CD14-positive monocyte (primary cell): ENCODE results near the gene ANKRD65. TPM values are rescaled to one million over a fixed set of nuclear protein-coding genes. Genes with fewer than 3 reads are reported as not detected.

Experiments used
- DNase-seq, 3 donors: peaks; one replicate each; pipeline ENCODE4 v3.0.0-alpha.2; 2011 to 2022
- H2AFZ ChIP-seq: 2 replicates; pipeline ENCODE4 v1.6.0; 2012; ENCODE audit warnings: mild to moderate bottlenecking, low read depth, low read length, inconsistent platforms; ENCODE audit not compliant: insufficient read depth, poor library complexity, severe bottlenecking
- H3K27ac ChIP-seq, 2 donors: 1 replicate in 1 of 2; 2 replicates in 1 of 2; pipeline ENCODE4 v1.5.1; 2012 to 2013; ENCODE audit warnings: low read length in 2 of 2, control low read depth in 1 of 2, inconsistent platforms in 1 of 2, low read depth in 1 of 2, mild to moderate bottlenecking in 1 of 2
- H3K27me3 ChIP-seq, 2 donors: one replicate each; pipeline versions ENCODE4 v1.6.0 to v1.6.1; 2011 to 2013; ENCODE audit warnings: low read length in 2 of 2; ENCODE audit not compliant: control insufficient read depth in 2 of 2, insufficient read depth in 2 of 2
- H3K36me3 ChIP-seq, 2 donors: replicated peaks in 1 of 2; 1 replicate in 1 of 2; 2 replicates in 1 of 2; pipeline versions ENCODE4 v1.5.1 to v1.6.1; 2012 to 2013; ENCODE audit warnings: low read length in 2 of 2, control low read depth in 1 of 2, inconsistent platforms in 1 of 2, mild to moderate bottlenecking in 1 of 2; ENCODE audit not compliant: insufficient read depth in 2 of 2, control insufficient read depth in 1 of 2
- H3K4me1 ChIP-seq, 2 donors: 1 replicate in 1 of 2; 2 replicates in 1 of 2; pipeline versions ENCODE4 v1.5.1 to v1.6.1; 2012 to 2013; ENCODE audit warnings: low read length in 2 of 2, control low read depth in 1 of 2, inconsistent platforms in 1 of 2, mild to moderate bottlenecking in 1 of 2, moderate library complexity in 1 of 2; ENCODE audit not compliant: insufficient read depth in 2 of 2, control insufficient read depth in 1 of 2
- H3K4me2 ChIP-seq: replicated peaks from 2 replicates; pipeline ENCODE3; 2012; ENCODE audit warnings: low read length, moderate library complexity, mild to moderate bottlenecking; ENCODE audit not compliant: poor library complexity, severe bottlenecking; ENCODE audit errors: extremely low read depth
- H3K4me3 ChIP-seq, 3 experiments: fragments of 200-600 bp in 1 of 3; sonication (generic) in 1 of 3; replicated peaks in 1 of 3; 1 replicate in 2 of 3; 2 replicates in 1 of 3; pipeline ENCODE4 v1.5.1; 2011 to 2013; ENCODE audit warnings: low read length in 3 of 3, mild to moderate bottlenecking in 3 of 3, control low read depth in 2 of 3, low read depth in 2 of 3, inconsistent platforms in 1 of 3, moderate library complexity in 1 of 3
- H3K79me2 ChIP-seq: 2 replicates; pipeline ENCODE4 v1.6.0; 2012; ENCODE audit warnings: mild to moderate bottlenecking, control low read depth, inconsistent platforms, low read length, moderate library complexity; ENCODE audit not compliant: insufficient read depth
- H3K9ac ChIP-seq: 2 replicates; pipeline ENCODE4 v1.6.0; 2017; ENCODE audit warnings: low read length, mild to moderate bottlenecking; ENCODE audit not compliant: insufficient read depth, poor library complexity, severe bottlenecking
- H3K9me3 ChIP-seq, 2 donors: replicated peaks in 1 of 2; 1 replicate in 1 of 2; 2 replicates in 1 of 2; pipeline versions ENCODE4 v1.5.1 to v1.6.1; 2012 to 2013; ENCODE audit warnings: low read length in 2 of 2, control low read depth in 1 of 2; ENCODE audit not compliant: control insufficient read depth in 1 of 2, insufficient read depth in 1 of 2
- H4K20me1 ChIP-seq: 2 replicates; pipeline ENCODE4 v1.6.0; 2012; ENCODE audit warnings: mild to moderate bottlenecking, low read length, control low read depth, moderate library complexity; ENCODE audit not compliant: insufficient read depth
- H3K27ac Mint-ChIP-seq, 7 donors: one replicate each; pipeline ENCODE4 v1.8.0; 2020; ENCODE audit warnings: mild to moderate bottlenecking in 7 of 7, mixed read lengths in 7 of 7, moderate library complexity in 6 of 7, inconsistent platforms in 2 of 7
- H3K27me3 Mint-ChIP-seq, 3 donors: one replicate each; pipeline ENCODE4 v1.8.0; 2021 to 2022; ENCODE audit warnings: low read depth in 3 of 3, mild to moderate bottlenecking in 3 of 3, mixed read lengths in 3 of 3, moderate library complexity in 3 of 3, inconsistent platforms in 1 of 3
- H3K36me3 Mint-ChIP-seq, 2 donors: one replicate each; pipeline ENCODE4 v1.8.0; 2020; ENCODE audit warnings: mixed read lengths in 2 of 2, inconsistent platforms in 1 of 2, mild to moderate bottlenecking in 1 of 2
- H3K4me1 Mint-ChIP-seq: one replicate; pipeline ENCODE4 v1.8.0; 2020; ENCODE audit warnings: mild to moderate bottlenecking, mixed read lengths
- H3K4me3 Mint-ChIP-seq, 2 donors: one replicate each; pipeline ENCODE4 v1.8.0; 2020; ENCODE audit warnings: mild to moderate bottlenecking in 2 of 2, mixed read lengths in 2 of 2, moderate library complexity in 1 of 2
- H3K9me3 Mint-ChIP-seq, 7 donors: one replicate each; pipeline ENCODE4 v1.8.0; 2020 to 2022; ENCODE audit warnings: mixed read lengths in 7 of 7, mild to moderate bottlenecking in 6 of 7, moderate library complexity in 6 of 7, inconsistent platforms in 2 of 7
- CTCF ChIP-seq: fragments of 200-600 bp; IDR thresholded peaks from one replicate; pipeline ENCODE4 v1.8.0; 2022; ENCODE audit warnings: antibody characterized with exemption, mild to moderate bottlenecking
- WGBS: methylation state at CpG from one replicate; pipeline ENCODE4 v1.1.5; 2013; ENCODE audit warnings: missing lambda C conversion rate; ENCODE audit not compliant: insufficient coverage; 5-methylcytosine and 5-hydroxymethylcytosine counted together
- intact Hi-C, 2 donors: fragments of 100-400 bp; cut with micrococcal nuclease; formaldehyde crosslinking; loops; one replicate each; pipeline versions ENCODE4 v1.15.0 to v1.15.1; 2023
- polyA plus RNA-seq, 3 donors: library from polyadenylated mRNA; depleted of rRNA in 1 of 3; unstranded in 2 of 3; stranded (reverse) in 1 of 3; fragments of 300-500 nt in 2 of 3; fragments of >200 nt in 1 of 3; fragmentation: Illumina TruSeq in 2 of 3; gene quantifications; 1 replicate in 2 of 3; 2 replicates in 1 of 3; pipeline ENCODE4 v1.2.3, GENCODE V29; 2012 to 2021

ANKRD65 gene
- polyA plus RNA-seq, 3 donors: 0.04 TPM; not detected in 2

- no peak overlapping the region for H3K4me3 Mint-ChIP-seq
- peaks cover 42 to 67% of the 10 kb centered on the region in 2 donors for H3K36me3 Mint-ChIP-seq
- Histone ChIP-seq H3K4me3 (no peak overlapping the region), H4K20me1 (peaks cover 40% of the 10 kb centered on the region), H3K4me1 (peaks cover 32 to 39% of the 10 kb centered on the region in 2 donors), H3K79me2 (peaks cover 79% of the 10 kb centered on the region), H3K36me3 (peaks cover 48 to 59% of the 10 kb centered on the region in 2 donors), H3K9me3 (no peaks in the 10 kb centered on the region), H3K27ac (peak overlapping the region in 1 of 2 donors; percentile 6), H2AFZ (no peak overlapping the region), H3K9ac (no peak overlapping the region), H3K4me2 (no peak overlapping the region), H3K27me3 (no peaks in the 10 kb centered on the region)
- WGBS: 90% methylated on average over 18 of the region's 20 CpGs
- intact Hi-C loops: no loop called here
- no peaks in the 10 kb centered on the region for H3K27me3 Mint-ChIP-seq
- peak overlapping the region in 6 of 7 donors; percentile 16 to 73 (median 57) for H3K27ac Mint-ChIP-seq
- peak; percentile 47 for TF ChIP-seq CTCF
- peaks cover 36% of the 10 kb centered on the region for H3K4me1 Mint-ChIP-seq
- no peaks in the 10 kb centered on the region for H3K9me3 Mint-ChIP-seq
- peak in 1 of 3 donors; percentile 17 for DNase-seq
These were observed 18.8 kb downstream of the ANKRD65 start for GRCh38 chr1:1402072-1402900.

DNA sequence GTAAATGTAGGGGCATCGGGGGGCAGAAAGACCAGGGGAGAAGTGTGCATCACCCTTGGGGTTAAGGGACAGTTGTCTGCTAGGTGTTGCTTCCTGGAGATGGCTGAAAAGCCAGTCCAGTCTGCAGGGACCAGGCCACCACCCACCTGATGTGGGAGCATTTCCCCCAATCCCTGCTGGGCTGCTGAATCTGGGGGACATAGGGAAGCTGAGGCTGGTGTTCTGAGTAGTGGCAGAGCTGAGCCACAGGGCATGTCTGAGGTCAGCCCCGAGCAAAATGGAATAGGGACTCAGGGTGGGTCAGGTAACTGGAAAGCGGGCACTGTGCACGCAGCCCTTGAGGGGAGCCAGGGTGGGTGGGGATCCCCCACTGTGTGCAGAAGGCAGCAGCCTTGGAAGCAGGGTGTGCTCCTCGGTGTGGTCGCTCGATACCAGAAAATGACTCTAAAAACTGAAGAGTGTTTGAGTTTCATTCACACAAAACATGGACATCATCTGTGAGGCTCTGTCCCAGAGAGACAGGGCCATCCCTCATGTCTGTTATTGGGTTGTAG lies 19.5 kb downstream of the ANKRD65 start:
- peaks cover 53 to 66% of the 10 kb centered on the region in 2 donors for H3K36me3 ChIP-seq
- Mint-ChIP-seq H3K4me3 (peak overlapping the region in 1 of 2 donors; percentile 41), H3K27ac (peak overlapping the region in 1 of 7 donors; percentile 75), H3K36me3 (peaks cover 46 to 74% of the 10 kb centered on the region in 2 donors), H3K4me1 (peaks cover 36% of the 10 kb centered on the region), H3K9me3 (no peaks in the 10 kb centered on the region), H3K27me3 (no peaks in the 10 kb centered on the region)
- peaks cover 39% of the 10 kb centered on the region for H4K20me1 ChIP-seq
- no peak overlapping the region for H2AFZ ChIP-seq
- peaks cover 32 to 39% of the 10 kb centered on the region in 2 donors for H3K4me1 ChIP-seq
- H3K27ac ChIP-seq: peak overlapping the region in 1 of 2 donors; percentile 82
- peaks cover 78% of the 10 kb centered on the region for H3K79me2 ChIP-seq
- TF ChIP-seq CTCF: no peak
- WGBS: 81% methylated on average over 2 of the region's 7 CpGs
- no peaks in the 10 kb centered on the region for H3K9me3 ChIP-seq
- H3K9ac ChIP-seq: no peak overlapping the region
- no peak for DNase-seq
- H3K4me2 ChIP-seq: no peak overlapping the region
- no peaks in the 10 kb centered on the region for H3K27me3 ChIP-seq
- H3K4me3 ChIP-seq: no peak overlapping the region
- intact Hi-C loops: no loop called here
